ENCODE measurements around the gene SLC35A3. TPM values are rescaled to one million over a fixed set of nuclear protein-coding genes. Genes with fewer than 3 reads are reported as not detected.

Gene SLC35A3
- total and polyA plus RNA-seq, 2 experiments from 2014 or later, result 7.7 to 7.8 TPM

- Histone ChIP-seq H3K4me1 (ENCODE audit: low read depth) (no peaks in the 10 kb centered on the region), H3K36me3 (no peaks in the 10 kb centered on the region), H3K4me3 (no peak overlapping the region), H3K27ac (no peak overlapping the region), H3K27me3 (no peaks in the 10 kb centered on the region), H3K9me3 (ENCODE audit: low read depth) (no peaks in the 10 kb centered on the region)
- TF ChIP-seq, protein P1, sequence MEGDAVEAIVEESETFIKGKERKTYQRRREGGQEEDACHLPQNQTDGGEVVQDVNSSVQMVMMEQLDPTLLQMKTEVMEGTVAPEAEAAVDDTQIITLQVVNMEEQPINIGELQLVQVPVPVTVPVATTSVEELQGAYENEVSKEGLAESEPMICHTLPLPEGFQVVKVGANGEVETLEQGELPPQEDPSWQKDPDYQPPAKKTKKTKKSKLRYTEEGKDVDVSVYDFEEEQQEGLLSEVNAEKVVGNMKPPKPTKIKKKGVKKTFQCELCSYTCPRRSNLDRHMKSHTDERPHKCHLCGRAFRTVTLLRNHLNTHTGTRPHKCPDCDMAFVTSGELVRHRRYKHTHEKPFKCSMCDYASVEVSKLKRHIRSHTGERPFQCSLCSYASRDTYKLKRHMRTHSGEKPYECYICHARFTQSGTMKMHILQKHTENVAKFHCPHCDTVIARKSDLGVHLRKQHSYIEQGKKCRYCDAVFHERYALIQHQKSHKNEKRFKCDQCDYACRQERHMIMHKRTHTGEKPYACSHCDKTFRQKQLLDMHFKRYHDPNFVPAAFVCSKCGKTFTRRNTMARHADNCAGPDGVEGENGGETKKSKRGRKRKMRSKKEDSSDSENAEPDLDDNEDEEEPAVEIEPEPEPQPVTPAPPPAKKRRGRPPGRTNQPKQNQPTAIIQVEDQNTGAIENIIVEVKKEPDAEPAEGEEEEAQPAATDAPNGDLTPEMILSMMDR (IDR thresholded peaks at IDR 0.05; ENCODE audit: low read depth, low read length), result no peak
- DNase-seq (ENCODE audit: low read depth in 1 of 2, low spot score in 1 of 2), result no peak
These were observed 49.4 kb downstream of the SLC35A3 start for GRCh38 chr1:100019220-100019619.

DNA sequence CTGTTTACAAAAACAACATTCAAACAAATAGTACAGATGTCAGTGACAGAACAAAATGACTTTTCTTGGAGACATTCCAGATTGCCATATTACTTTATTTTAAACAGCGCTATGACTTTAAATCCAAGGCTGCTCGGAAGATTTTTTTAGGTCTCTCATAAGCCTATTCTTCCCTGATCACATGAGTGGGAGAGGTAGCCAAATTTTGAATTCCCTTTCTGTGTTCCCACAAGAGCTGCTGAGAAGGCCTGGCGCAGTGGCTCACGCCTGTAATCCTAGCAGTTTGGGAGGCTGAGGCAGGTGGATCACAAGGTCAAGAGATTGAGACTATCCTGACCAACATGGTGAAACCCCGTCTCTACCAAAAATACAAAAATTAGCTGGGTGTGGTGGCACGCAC lies 53.7 kb downstream of the SLC35A3 start:
- H3K4me1 ChIP-seq (ENCODE audit: low read depth), result no peaks in the 10 kb centered on the region
- H3K4me3 ChIP-seq, result no peak overlapping the region
- H3K36me3 ChIP-seq, result no peaks in the 10 kb centered on the region
- H3K27ac ChIP-seq, result no peak overlapping the region
- TF ChIP-seq, protein P1 (IDR thresholded peaks at IDR 0.05; ENCODE audit: low read depth, low read length), result no peak
- H3K27me3 ChIP-seq, result no peaks in the 10 kb centered on the region
- no peaks in the 10 kb centered on the region for H3K9me3 ChIP-seq (ENCODE audit: low read depth)
- DNase-seq (ENCODE audit: low read depth in 1 of 2, low spot score in 1 of 2), result no peak

GRCh38 chr1:100027212-100027611 lies 57.4 kb downstream of the SLC35A3 start:
- Histone ChIP-seq H3K27me3 (no peaks in the 10 kb centered on the region), H3K4me3 (no peak overlapping the region), H3K9me3 (ENCODE audit: low read depth) (no peaks in the 10 kb centered on the region), H3K27ac (no peak overlapping the region), H3K36me3 (no peaks in the 10 kb centered on the region), H3K4me1 (ENCODE audit: low read depth) (no peaks in the 10 kb centered on the region)
- DNase-seq (ENCODE audit: low read depth in 1 of 2, low spot score in 1 of 2), result no peak
- TF ChIP-seq, protein P1 (IDR thresholded peaks at IDR 0.05; ENCODE audit: low read depth, low read length), result no peak

DNA sequence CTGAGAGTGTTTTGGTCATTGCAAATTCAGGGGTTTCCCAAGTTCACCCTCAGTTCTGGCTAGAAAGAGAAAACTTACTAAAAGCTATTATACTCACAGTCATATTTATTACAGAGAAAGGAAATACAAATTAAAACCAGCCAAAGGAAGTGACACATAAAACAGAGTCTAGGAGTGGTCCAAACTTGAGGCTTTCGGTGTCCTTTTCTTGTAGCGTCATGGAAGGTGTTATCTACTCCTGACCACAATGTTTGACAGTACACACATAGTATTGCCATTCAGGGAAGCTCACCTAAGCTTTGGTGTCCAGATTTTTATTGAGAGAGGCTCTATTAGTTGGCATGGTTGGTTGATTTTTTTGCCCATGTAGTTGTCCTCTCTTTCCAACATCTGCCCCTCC lies 59.0 kb downstream of the SLC35A3 start:
- no peak overlapping the region for H3K27ac ChIP-seq
- no peaks in the 10 kb centered on the region for H3K36me3 ChIP-seq
- TF ChIP-seq, protein P1 (IDR thresholded peaks at IDR 0.05; ENCODE audit: low read depth, low read length), result no peak
- no peaks in the 10 kb centered on the region for H3K9me3 ChIP-seq (ENCODE audit: low read depth)
- no peaks in the 10 kb centered on the region for H3K4me1 ChIP-seq (ENCODE audit: low read depth)
- no peak for DNase-seq (ENCODE audit: low read depth in 1 of 2, low spot score in 1 of 2)
- H3K27me3 ChIP-seq, result no peaks in the 10 kb centered on the region
- H3K4me3 ChIP-seq, result no peak overlapping the region

GRCh38 chr1:100034470-100034869 lies 64.7 kb downstream of the SLC35A3 start:
- Histone ChIP-seq H3K4me3 (no peak overlapping the region), H3K27me3 (no peaks in the 10 kb centered on the region), H3K9me3 (ENCODE audit: low read depth) (no peaks in the 10 kb centered on the region), H3K4me1 (ENCODE audit: low read depth) (no peaks in the 10 kb centered on the region), H3K27ac (peak overlapping the region; percentile 38), H3K36me3 (no peaks in the 10 kb centered on the region)
- TF ChIP-seq, protein P1 (IDR thresholded peaks at IDR 0.05; ENCODE audit: low read depth, low read length), result peak; percentile 50
- DNase-seq (ENCODE audit: low read depth in 1 of 2, low spot score in 1 of 2), result peak; percentile 33 to 50

- H3K4me1 ChIP-seq (ENCODE audit: low read depth), result peaks cover 7% of the 10 kb centered on the region
- no peaks in the 10 kb centered on the region for H3K9me3 ChIP-seq (ENCODE audit: low read depth)
- DNase-seq (ENCODE audit: low read depth in 1 of 2, low spot score in 1 of 2), result no peak
- no peaks in the 10 kb centered on the region for H3K36me3 ChIP-seq
- peak overlapping the region; percentile 47 for H3K27ac ChIP-seq
- no peaks in the 10 kb centered on the region for H3K27me3 ChIP-seq
- H3K4me3 ChIP-seq, result no peak overlapping the region
- TF ChIP-seq, protein P1 (IDR thresholded peaks at IDR 0.05; ENCODE audit: low read depth, low read length), result no peak
These were observed 65.4 kb downstream of the SLC35A3 start for GRCh38 chr1:100035214-100035613.

Data from cardiac muscle cell (in vitro differentiated cells and primary cell).